Measurements from ENCODE around the gene MAN2A2.
"Not testable (repeated sequence)": the region's sequence is repeated elsewhere in the genome, so short reads cannot be mapped to it uniquely, and the experiment has no call there.

The MAN2A2 gene

GRCh38 chr15:90871139-90871715 is 31.9 kb upstream of the MAN2A2 start:
- DNase-seq (ENCODE audit: low read depth in 3 of 3), result no peak

GRCh38 chr15:90871716-90872485 is 31.2 kb upstream of the MAN2A2 start:
- no peak for DNase-seq (ENCODE audit: low read depth in 3 of 3)

- peak in 2 of 3 experiments; percentile 54 for DNase-seq (ENCODE audit: low read depth in 3 of 3)
These were observed 30.5 kb upstream of the MAN2A2 start for GRCh38 chr15:90872486-90873184.

- no peak for DNase-seq (ENCODE audit: low read depth in 3 of 3)
These were observed 29.6 kb upstream of the MAN2A2 start for GRCh38 chr15:90873488-90873997.

GRCh38 chr15:90873998-90874605 is 29.0 kb upstream of the MAN2A2 start:
- no peak for DNase-seq (ENCODE audit: low read depth in 3 of 3)

- not testable (repeated sequence) for DNase-seq (ENCODE audit: low read depth in 3 of 3)
These were observed 28.1 kb upstream of the MAN2A2 start for GRCh38 chr15:90874986-90875385.

- no peak for DNase-seq (ENCODE audit: low read depth in 3 of 3)
These were observed 27.5 kb upstream of the MAN2A2 start for GRCh38 chr15:90875549-90875981.

GRCh38 chr15:90876046-90876445 is 27.1 kb upstream of the MAN2A2 start:
- DNase-seq (ENCODE audit: low read depth in 3 of 3), result no peak

GRCh38 chr15:90876512-90877170 is 26.5 kb upstream of the MAN2A2 start:
- DNase-seq (ENCODE audit: low read depth in 3 of 3), result no peak

GRCh38 chr15:90877315-90877714 is 25.8 kb upstream of the MAN2A2 start:
- no peak for DNase-seq (ENCODE audit: low read depth in 3 of 3)

- DNase-seq (ENCODE audit: low read depth in 3 of 3), result no peak
These were observed 25.1 kb upstream of the MAN2A2 start for GRCh38 chr15:90877996-90878395.

- no peak for DNase-seq (ENCODE audit: low read depth in 3 of 3)
These were observed 24.4 kb upstream of the MAN2A2 start for GRCh38 chr15:90878660-90879059.

GRCh38 chr15:90879730-90880366 is 23.3 kb upstream of the MAN2A2 start:
- no peak for DNase-seq (ENCODE audit: low read depth in 3 of 3)

- DNase-seq (ENCODE audit: low read depth in 3 of 3), result no peak
These were observed 22.5 kb upstream of the MAN2A2 start for GRCh38 chr15:90880381-90881145.

- DNase-seq (ENCODE audit: low read depth in 3 of 3), result no peak
These were observed 21.7 kb upstream of the MAN2A2 start for GRCh38 chr15:90881181-90881977.

GRCh38 chr15:90881978-90882721 is 21.0 kb upstream of the MAN2A2 start:
- no peak for DNase-seq (ENCODE audit: low read depth in 3 of 3)

GRCh38 chr15:90882781-90883525 is 20.1 kb upstream of the MAN2A2 start:
- DNase-seq (ENCODE audit: low read depth in 3 of 3), result no peak

GRCh38 chr15:90883526-90883975 is 19.6 kb upstream of the MAN2A2 start:
- no peak for DNase-seq (ENCODE audit: low read depth in 3 of 3)

Measured in stimulated activated CD4-positive, alpha-beta T cell treated with anti-CD3 and anti-CD28 coated beads, TNF-alpha, amount 100 ng/mL, for 24 hours (primary cell).